Measurements from ENCODE around the gene MPEG1.

The MPEG1 gene

DNA sequence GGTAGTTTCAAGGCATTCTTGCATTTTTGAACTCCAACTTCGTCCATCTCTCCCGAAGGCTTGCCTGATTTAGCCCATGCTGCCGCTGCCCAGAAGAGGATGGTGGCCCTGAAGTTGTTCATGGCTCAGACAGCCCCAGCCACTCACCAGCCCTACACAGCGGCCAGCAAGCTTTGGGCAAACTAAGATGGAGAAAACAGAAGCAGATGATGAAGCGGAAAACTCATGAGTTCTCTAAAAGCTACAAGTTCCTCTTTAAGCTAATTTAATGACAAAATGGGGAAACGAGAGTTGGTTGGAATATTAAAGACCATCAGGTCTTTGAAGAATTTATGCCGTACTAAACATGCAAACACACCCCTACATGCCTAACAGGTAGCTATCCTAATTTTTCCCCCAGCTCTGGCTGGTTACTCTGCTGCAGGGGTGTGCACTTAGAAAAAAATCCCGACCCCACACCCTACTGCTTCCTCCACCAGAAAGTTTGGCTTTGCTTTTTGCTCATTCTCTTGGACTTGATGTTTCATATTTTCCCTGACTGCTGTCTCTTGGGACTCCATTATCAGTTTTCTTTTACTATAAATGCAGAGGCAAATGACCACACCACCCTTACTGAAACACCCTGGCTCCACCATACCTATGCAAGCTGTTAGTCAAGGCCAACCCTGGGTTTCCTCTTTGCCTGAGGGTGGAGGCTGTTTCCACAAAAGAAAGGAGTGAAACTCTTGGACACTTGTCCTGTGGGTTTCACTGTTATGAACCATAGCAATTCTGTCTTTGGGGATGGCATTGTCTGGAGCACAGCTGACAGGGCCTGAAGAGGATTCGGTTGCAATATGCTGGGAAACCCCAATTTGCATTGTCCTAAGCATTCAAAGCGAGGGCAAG lies at the start of gene MPEG1:
MPEG1 (minus strand) TSS at position 184 of the 888 bp plus-strand sequence; CDS start at position 122, 62 bp downstream.
- Histone ChIP-seq H3K4me3 (replicated peaks; ENCODE audit: low read depth, low read length) (peak within 1 kb of the TSS; percentile 51), H3K36me3 (ENCODE audit: control insufficient read depth, insufficient read depth, low read length) (no peaks in the 10 kb centered on the region), H3K27me3 (replicated peaks; ENCODE audit: control insufficient read depth, insufficient read depth, low read length) (no peaks in the 10 kb centered on the region)
- DNase-seq (ENCODE audit: extremely low read depth, insufficient read length), result peak; percentile 49
- TF ChIP-seq CTCF (IDR thresholded peaks at IDR 0.05; ENCODE audit: insufficient read depth, low read length, poor library complexity, severe bottlenecking), result no peak

GRCh38 chr11:59262177-59262818 lies 49.6 kb upstream of the MPEG1 start:
- DNase-seq (ENCODE audit: extremely low read depth, insufficient read length), result no peak
- no peak for TF ChIP-seq CTCF (IDR thresholded peaks at IDR 0.05; ENCODE audit: insufficient read depth, low read length, poor library complexity, severe bottlenecking)
- no peak overlapping the region for H3K4me3 ChIP-seq (replicated peaks; ENCODE audit: low read depth, low read length)
- peaks cover 3% of the 10 kb centered on the region; the same call in 1 of the 2 replicates for H3K36me3 ChIP-seq (ENCODE audit: control insufficient read depth, insufficient read depth, low read length)
- no peaks in the 10 kb centered on the region for H3K27me3 ChIP-seq (replicated peaks; ENCODE audit: control insufficient read depth, insufficient read depth, low read length)

GRCh38 chr11:59261150-59261549 lies 48.4 kb upstream of the MPEG1 start:
- H3K27me3 ChIP-seq (replicated peaks; ENCODE audit: control insufficient read depth, insufficient read depth, low read length), result no peaks in the 10 kb centered on the region
- H3K36me3 ChIP-seq (ENCODE audit: control insufficient read depth, insufficient read depth, low read length), result peaks cover 3% of the 10 kb centered on the region; the same call in 1 of the 2 replicates
- TF ChIP-seq CTCF (IDR thresholded peaks at IDR 0.05; ENCODE audit: insufficient read depth, low read length, poor library complexity, severe bottlenecking), result no peak
- DNase-seq (ENCODE audit: extremely low read depth, insufficient read length), result no peak
- H3K4me3 ChIP-seq (replicated peaks; ENCODE audit: low read depth, low read length), result no peak overlapping the region

DNA sequence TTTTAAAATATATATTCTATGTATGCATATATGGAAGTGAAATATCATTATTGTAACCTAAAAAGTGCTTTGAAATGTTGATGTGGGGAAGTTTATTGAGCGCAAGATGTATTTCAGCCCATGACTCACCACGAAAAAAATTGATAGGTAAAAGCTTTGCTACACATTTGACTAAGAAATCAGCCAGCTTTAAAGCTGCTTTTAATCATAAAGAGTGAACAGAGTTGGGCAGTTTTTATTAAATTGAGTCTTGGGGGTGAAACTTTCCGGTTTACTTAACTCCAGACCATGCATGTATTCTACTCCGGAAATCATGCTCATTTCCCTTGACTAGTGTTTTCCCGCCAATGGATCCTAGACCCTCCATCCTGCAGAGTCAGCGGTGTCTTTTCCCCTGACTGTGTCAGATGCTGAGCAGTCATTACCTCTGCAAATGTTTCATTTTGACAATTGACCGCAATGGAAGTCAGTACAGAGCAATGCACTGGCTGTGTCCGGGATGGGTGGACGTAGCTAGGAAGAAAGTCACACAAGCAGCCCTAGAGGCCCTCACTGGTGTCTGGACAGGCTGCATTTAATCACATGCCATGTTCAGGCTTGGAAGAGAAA lies 47.2 kb upstream of the MPEG1 start:
- Histone ChIP-seq H3K27me3 (replicated peaks; ENCODE audit: control insufficient read depth, insufficient read depth, low read length) (no peaks in the 10 kb centered on the region), H3K4me3 (replicated peaks; ENCODE audit: low read depth, low read length) (no peak overlapping the region), H3K36me3 (ENCODE audit: control insufficient read depth, insufficient read depth, low read length) (peaks cover 3% of the 10 kb centered on the region; the same call in 1 of the 2 replicates)
- DNase-seq (ENCODE audit: extremely low read depth, insufficient read length), result no peak
- TF ChIP-seq CTCF (IDR thresholded peaks at IDR 0.05; ENCODE audit: insufficient read depth, low read length, poor library complexity, severe bottlenecking), result no peak

GRCh38 chr11:59259047-59259446 lies 46.3 kb upstream of the MPEG1 start:
- no peak overlapping the region for H3K4me3 ChIP-seq (replicated peaks; ENCODE audit: low read depth, low read length)
- no peak for TF ChIP-seq CTCF (IDR thresholded peaks at IDR 0.05; ENCODE audit: insufficient read depth, low read length, poor library complexity, severe bottlenecking)
- no peaks in the 10 kb centered on the region for H3K27me3 ChIP-seq (replicated peaks; ENCODE audit: control insufficient read depth, insufficient read depth, low read length)
- H3K36me3 ChIP-seq (ENCODE audit: control insufficient read depth, insufficient read depth, low read length), result peaks cover 3% of the 10 kb centered on the region; the same call in 1 of the 2 replicates
- no peak for DNase-seq (ENCODE audit: extremely low read depth, insufficient read length)

All from GM06990 (cell line).